Upper lobe of left lung (tissue), 6 donors: ENCODE results near the gene SRRM3. TPM values are rescaled to one million over a fixed set of nuclear protein-coding genes. Genes with fewer than 3 reads are reported as not detected.
"Not testable (repeated sequence)": the region's sequence is repeated elsewhere in the genome, so short reads cannot be mapped to it uniquely, and the experiment has no call there.

ENCODE experiments used
- ATAC-seq, 2 donors: fragments of 200-7000 bp; cut with Tn5 transposase; one replicate each; pipeline ENCODE4 v1.9.1; 2022; ENCODE audit warnings: mild to moderate bottlenecking in 2 of 2, moderate library complexity in 2 of 2; ENCODE audit not compliant: low FRiP score in 2 of 2
- DNase-seq, 2 donors: peaks; one replicate each; pipeline ENCODE4 v3.0.0-alpha.2; 2019 to 2020
- H3K27ac ChIP-seq, 4 donors: fragments of 200-600 bp; sonication (generic); one replicate each; pipeline ENCODE4 v1.5.1; 2016 to 2019
- H3K27me3 ChIP-seq, 4 donors: fragments of 200-600 bp; sonication (generic); one replicate each; pipeline ENCODE4 v1.5.1; 2017 to 2019
- H3K36me3 ChIP-seq, 4 donors: fragments of 200-600 bp; sonication (generic); one replicate each; pipeline ENCODE4 v1.5.1; 2016 to 2019
- H3K4me1 ChIP-seq, 4 donors: fragments of 200-600 bp; sonication (generic); one replicate each; pipeline ENCODE4 v1.5.1; 2018 to 2019
- H3K4me3 ChIP-seq, 4 donors: fragments of 200-600 bp; sonication (generic); one replicate each; pipeline ENCODE4 v1.5.1; 2017 to 2019; ENCODE audit warnings: mild to moderate bottlenecking in 2 of 4, moderate library complexity in 1 of 4
- H3K9me3 ChIP-seq, 4 donors: fragments of 200-600 bp; sonication (generic); one replicate each; pipeline ENCODE4 v1.5.1; 2018 to 2019
- EP300 ChIP-seq, 4 donors: sonication (generic); formaldehyde crosslinking; IDR thresholded peaks; one replicate each; pipeline ENCODE4 v1.5.1; 2017; ENCODE audit warnings: antibody characterized with exemption in 4 of 4, control low read depth in 2 of 4
- POLR2A ChIP-seq, 4 donors: fragments of 450-650 bp; IDR thresholded peaks; one replicate each; pipeline ENCODE4 v1.5.1; 2016 to 2017; ENCODE audit warnings: antibody characterized with exemption in 4 of 4, mild to moderate bottlenecking in 2 of 4
- POLR2AphosphoS5 ChIP-seq, 2 donors: sonication (generic); formaldehyde crosslinking; IDR thresholded peaks; one replicate each; pipeline ENCODE4 v1.5.1; 2017; ENCODE audit warnings: antibody characterized with exemption in 2 of 2
- WGBS, 2 donors: methylation state at CpG; one replicate each; pipeline ENCODE4 v1.1.5; 2017 to 2018; 5-methylcytosine and 5-hydroxymethylcytosine counted together
- total RNA-seq, 6 donors: library from RNA; depleted of rRNA in 4 of 6; stranded (reverse); fragments of >200 nt in 4 of 6; gene quantifications; one replicate each; pipeline versions ENCODE4 v1.1.0 to v1.2.1, GENCODE V29; 2016 to 2021
- TF ChIP-seq, protein P1 (sequence below), 6 experiments: fragments of 450-650 bp in 4 of 6; fragments of 200-600 bp in 2 of 6; sonication (generic) in 2 of 6; IDR thresholded peaks; one replicate each; pipeline ENCODE4 v1.5.1; 2016 to 2019; ENCODE audit warnings: antibody characterized with exemption in 6 of 6
- donor health status: DM: no; HTN: no; CAD: no; lungs with moderate emphysema.
- donor health status: DM: no; HTN: yes; CAD: no; lungs with severe emphysema.

SRRM3 gene
- 1 to 10 TPM in 2 of 6 donors, under 1 TPM in 4; 0.30 to 1.5 (median 0.72) TPM for total RNA-seq

DNA sequence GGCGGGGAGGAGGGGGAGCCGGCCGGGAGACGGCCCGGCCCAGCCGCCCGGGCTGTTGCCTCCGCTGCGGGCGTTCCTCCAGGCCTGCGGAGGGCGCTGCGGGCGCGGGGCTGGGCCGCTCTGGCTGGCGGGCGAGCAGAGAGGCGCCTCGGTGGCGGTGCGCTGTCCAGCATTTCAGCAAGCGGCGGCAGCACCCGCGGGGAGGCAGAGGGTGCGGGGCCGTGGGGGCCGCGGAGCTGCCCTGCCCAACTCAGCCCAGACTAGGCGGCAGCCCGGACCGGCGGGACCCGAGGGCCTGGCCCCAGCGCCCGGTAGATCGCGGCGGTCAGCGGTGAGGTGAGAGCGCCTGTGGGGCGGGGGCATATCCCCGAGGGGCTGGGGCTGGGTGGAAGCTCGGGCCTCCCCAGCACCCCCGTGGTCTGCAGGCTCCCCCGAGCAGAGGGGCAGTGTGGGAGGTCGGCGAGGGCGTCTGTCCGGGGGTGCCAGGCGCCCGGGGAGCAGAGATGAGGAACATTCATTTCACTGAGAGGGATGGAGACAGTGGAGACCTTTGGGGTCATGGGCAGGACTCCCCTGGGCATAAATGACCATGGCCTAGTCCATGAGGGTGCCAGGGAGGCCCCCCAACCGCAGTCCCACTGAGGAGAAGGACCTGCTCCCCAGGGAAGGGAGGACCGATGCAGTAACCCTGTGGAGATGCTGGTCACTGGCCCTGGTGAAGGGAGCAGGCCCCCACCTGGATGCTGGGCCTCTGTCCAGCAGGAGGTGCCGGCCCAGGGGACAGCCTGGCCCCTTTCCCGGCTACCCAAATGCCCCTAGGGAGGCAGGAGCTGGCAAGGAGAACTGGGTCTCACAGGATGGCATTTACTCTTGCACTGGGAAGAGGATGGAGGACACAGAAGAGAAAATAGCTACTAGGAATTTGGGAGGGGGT, at the start of gene SRRM3:
Gene SRRM3, plus strand, starts transcription at position 165 of the 934 bp plus-strand sequence. CDS start 33,171 bp downstream, outside the sequence.
- no peaks in the 10 kb centered on the region for H3K9me3 ChIP-seq
- peaks cover 0 to 8% (median 4%) of the 10 kb centered on the region in 4 donors for H3K27me3 ChIP-seq
- no peaks in the 10 kb centered on the region for H3K36me3 ChIP-seq
- H3K4me3 ChIP-seq = peak within 1 kb of the TSS in 1 of 4 donors; percentile 7
- ATAC-seq (peak; percentile 89 to 95), DNase-seq (peak; percentile 67 to 96)
- H3K27ac ChIP-seq = no peak within 1 kb of the TSS
- H3K4me1 ChIP-seq = peaks cover 0 to 9% (median 3%) of the 10 kb centered on the region in 4 donors
- TF ChIP-seq EP300 (IDR thresholded peaks at IDR 0.05) (no peak), POLR2AphosphoS5 (IDR thresholded peaks at IDR 0.05) (peak in 1 of 2 donors; percentile 24), POLR2A (IDR thresholded peaks at IDR 0.05) (no peak)
- TF ChIP-seq, protein P1, sequence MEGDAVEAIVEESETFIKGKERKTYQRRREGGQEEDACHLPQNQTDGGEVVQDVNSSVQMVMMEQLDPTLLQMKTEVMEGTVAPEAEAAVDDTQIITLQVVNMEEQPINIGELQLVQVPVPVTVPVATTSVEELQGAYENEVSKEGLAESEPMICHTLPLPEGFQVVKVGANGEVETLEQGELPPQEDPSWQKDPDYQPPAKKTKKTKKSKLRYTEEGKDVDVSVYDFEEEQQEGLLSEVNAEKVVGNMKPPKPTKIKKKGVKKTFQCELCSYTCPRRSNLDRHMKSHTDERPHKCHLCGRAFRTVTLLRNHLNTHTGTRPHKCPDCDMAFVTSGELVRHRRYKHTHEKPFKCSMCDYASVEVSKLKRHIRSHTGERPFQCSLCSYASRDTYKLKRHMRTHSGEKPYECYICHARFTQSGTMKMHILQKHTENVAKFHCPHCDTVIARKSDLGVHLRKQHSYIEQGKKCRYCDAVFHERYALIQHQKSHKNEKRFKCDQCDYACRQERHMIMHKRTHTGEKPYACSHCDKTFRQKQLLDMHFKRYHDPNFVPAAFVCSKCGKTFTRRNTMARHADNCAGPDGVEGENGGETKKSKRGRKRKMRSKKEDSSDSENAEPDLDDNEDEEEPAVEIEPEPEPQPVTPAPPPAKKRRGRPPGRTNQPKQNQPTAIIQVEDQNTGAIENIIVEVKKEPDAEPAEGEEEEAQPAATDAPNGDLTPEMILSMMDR (IDR thresholded peaks at IDR 0.05) = peak; percentile 56 to 83 (median 70)
- WGBS, 2 donors = 0 to 11% methylated on average over 2 to 30 of the region's 57 CpGs

DNA sequence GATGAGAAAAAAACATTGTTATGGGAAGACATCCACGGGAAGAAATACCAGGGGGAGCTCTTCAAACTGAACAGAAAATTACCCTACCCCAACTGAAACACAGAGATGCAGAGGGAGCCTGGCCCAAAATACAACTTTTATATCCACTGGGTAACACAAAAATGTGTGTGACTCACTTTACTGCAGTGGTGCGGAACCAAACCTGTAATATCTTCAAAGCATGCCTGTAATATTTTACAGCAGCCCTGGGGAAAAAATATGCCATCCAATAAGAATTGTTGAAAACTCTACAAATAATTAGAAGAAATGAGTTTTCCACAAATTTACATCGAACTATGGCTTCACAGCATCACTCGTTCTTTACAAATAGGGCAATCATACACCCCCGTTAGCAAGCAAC, 49.8 kb upstream of the SRRM3 start:
- DNase-seq = no peak
- no peak overlapping the region for H3K27ac ChIP-seq
- H3K4me3 ChIP-seq = no peak overlapping the region
- H3K4me1 ChIP-seq = no peaks in the 10 kb centered on the region
- peaks cover 0 to 5% (median 1%) of the 10 kb centered on the region in 4 donors for H3K27me3 ChIP-seq
- H3K36me3 ChIP-seq = no peaks in the 10 kb centered on the region
- no peak for TF ChIP-seq POLR2AphosphoS5 (IDR thresholded peaks at IDR 0.05)
- WGBS, 2 donors = 81 to 87% methylated on average over 5 of the region's 5 CpGs
- ATAC-seq = no peak
- no peaks in the 10 kb centered on the region for H3K9me3 ChIP-seq

- H3K4me3 ChIP-seq, H3K9me3 ChIP-seq, DNase-seq, H3K4me1 ChIP-seq, ATAC-seq, H3K36me3 ChIP-seq, H3K27ac ChIP-seq, H3K27me3 ChIP-seq: not testable (repeated sequence)
- WGBS, 2 donors = 68 to 69% methylated on average over 5 of the region's 5 CpGs
These were observed 48.0 kb upstream of the SRRM3 start for GRCh38 chr7:76153571-76154230.

DNA sequence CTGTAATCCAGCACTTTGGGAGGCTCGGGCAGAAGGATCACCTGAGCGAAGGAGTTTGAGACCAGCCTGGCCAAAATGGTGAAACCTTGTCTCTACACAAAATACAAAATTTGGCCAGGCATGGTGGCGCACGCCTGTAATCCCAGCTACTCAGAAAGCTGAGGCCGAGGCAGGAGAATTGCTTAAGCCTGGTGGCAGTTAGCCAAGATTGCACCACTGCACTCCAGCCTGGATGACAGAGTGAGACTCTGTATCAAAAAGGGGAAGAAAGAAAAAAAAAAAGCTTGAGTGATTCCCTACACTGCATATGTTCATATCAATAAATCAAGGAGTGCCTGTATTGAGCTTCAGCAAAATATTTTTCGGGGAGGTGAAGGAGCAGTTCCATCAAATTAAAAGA, 45.8 kb upstream of the SRRM3 start:
- 46 to 55% methylated on average over 6 of the region's 6 CpGs for WGBS, 2 donors
- DNase-seq = peak in 1 of 2 donors; percentile 87
- no peak overlapping the region for H3K4me3 ChIP-seq
- no peaks in the 10 kb centered on the region for H3K9me3 ChIP-seq
- no peaks in the 10 kb centered on the region for H3K36me3 ChIP-seq
- no peaks in the 10 kb centered on the region for H3K27me3 ChIP-seq
- TF ChIP-seq EP300 (IDR thresholded peaks at IDR 0.05) (no peak), POLR2A (IDR thresholded peaks at IDR 0.05) (no peak), POLR2AphosphoS5 (IDR thresholded peaks at IDR 0.05) (no peak)
- TF ChIP-seq, protein P1 (IDR thresholded peaks at IDR 0.05) = no peak
- ATAC-seq = peak in 1 of 2 donors; percentile 79
- H3K27ac ChIP-seq = no peak overlapping the region
- H3K4me1 ChIP-seq = no peaks in the 10 kb centered on the region

GRCh38 chr7:76156992-76157685, 44.6 kb upstream of the SRRM3 start:
- WGBS, 2 donors = 84 to 86% methylated on average over 2 of the region's 2 CpGs
- H3K36me3 ChIP-seq, H3K27me3 ChIP-seq, ATAC-seq, H3K4me3 ChIP-seq, DNase-seq, H3K9me3 ChIP-seq, H3K4me1 ChIP-seq, H3K27ac ChIP-seq: not testable (repeated sequence)

DNA sequence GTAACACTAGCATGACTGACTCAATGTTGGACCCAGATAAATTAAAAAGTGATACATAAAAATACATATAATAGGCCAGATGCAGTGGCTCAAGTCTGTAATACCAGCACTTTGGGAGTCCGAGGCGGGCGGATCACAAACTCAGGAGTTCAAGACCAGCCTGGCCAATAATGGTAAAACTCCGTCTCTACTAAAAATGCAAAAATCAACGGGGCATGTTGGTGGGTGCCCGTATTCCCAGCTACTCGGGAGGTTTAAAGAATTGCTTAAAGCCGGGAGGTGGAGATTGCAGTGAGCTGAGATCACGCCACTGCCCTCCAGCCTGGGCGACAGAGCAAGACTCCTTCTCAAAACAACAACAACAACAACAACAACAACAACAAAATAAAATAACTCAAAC, 43.3 kb upstream of the SRRM3 start:
- not testable (repeated sequence) for DNase-seq, H3K4me1 ChIP-seq, H3K27ac ChIP-seq, H3K36me3 ChIP-seq, H3K27me3 ChIP-seq, ATAC-seq, H3K4me3 ChIP-seq, H3K9me3 ChIP-seq
- WGBS, 2 donors = 89 to 94% methylated on average over 10 of the region's 10 CpGs

- not testable (repeated sequence) for H3K4me3 ChIP-seq, ATAC-seq
These were observed 39.1 kb upstream of the SRRM3 start for GRCh38 chr7:76162416-76163170.

GRCh38 chr7:76163812-76164211, 37.9 kb upstream of the SRRM3 start:
- WGBS, 2 donors = 57 to 62% methylated on average over 8 of the region's 8 CpGs
- not testable (repeated sequence) for H3K4me3 ChIP-seq, H3K9me3 ChIP-seq, ATAC-seq, H3K27me3 ChIP-seq, H3K27ac ChIP-seq, DNase-seq, H3K36me3 ChIP-seq
- peaks cover 0 to 13% (median 6%) of the 10 kb centered on the region in 4 donors for H3K4me1 ChIP-seq

More at GRCh38 chr7:76162416-76163170, 39.1 kb upstream of the SRRM3 start:
- H3K27me3 ChIP-seq, H3K27ac ChIP-seq, DNase-seq, H3K36me3 ChIP-seq, H3K9me3 ChIP-seq: not testable (repeated sequence)
- peaks cover 0 to 13% (median 6%) of the 10 kb centered on the region in 4 donors for H3K4me1 ChIP-seq
- 80 to 93% methylated on average over 10 of the region's 10 CpGs for WGBS, 2 donors
